HG02798 (cell line): ENCODE data around the gene ANKAR.
A peak's percentile ranks its signal among the peaks of the same experiment; 100 is the strongest.
"Not testable (repeated sequence)": the region's sequence is repeated elsewhere in the genome, so short reads cannot be mapped to it uniquely, and the experiment has no call there.

Experiments
- ATAC-seq: cut with Tn5 transposase; IDR thresholded peaks from one replicate; pipeline ENCODE4 v1.9.1; 2021; ENCODE audit warnings: mild to moderate bottlenecking; ENCODE audit not compliant: unreplicated experiment, poor library complexity

Gene ANKAR

DNA sequence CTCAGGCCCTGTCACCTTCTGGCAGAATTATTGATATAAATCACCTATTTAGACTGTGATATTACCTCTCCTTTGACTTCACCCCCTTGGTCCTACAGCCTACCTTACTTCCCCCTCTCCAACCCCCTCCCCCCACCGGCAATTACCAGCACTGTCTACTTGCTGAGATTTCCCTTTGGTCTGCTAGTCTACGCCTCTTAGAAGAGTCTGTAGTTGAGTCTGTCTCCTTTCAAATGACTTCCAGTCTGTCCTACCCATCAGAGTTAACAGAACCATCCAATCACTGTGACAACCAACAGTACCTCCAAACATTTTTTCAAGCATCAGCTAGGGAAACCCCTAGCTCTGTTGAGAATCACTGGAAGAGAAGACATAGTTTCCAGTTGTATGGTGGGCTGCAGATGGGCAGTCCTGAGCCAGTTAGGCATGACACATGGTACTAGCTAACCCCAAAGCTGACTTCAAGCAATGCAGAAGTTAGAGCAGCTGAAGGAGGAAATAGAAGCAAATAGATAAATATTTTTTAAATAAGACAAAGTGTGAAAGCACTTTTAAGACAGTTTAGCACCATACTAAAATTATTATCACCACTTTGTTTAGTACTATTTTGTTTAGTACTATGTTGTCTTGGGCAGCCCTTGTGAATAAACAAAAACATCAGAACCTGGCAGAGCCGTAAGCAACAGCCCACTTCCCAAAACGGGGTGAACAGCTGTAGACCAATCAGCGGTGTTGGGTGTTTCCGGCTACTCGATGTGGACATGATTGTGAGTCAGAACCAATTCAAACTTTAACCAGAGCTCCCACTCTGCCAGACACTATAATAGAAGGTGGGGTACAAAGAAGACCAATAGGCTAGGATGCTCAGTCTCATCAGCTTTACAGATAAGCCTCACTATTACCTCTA is 15.9 kb upstream of the ANKAR start:
- ATAC-seq, result no peak

DNA sequence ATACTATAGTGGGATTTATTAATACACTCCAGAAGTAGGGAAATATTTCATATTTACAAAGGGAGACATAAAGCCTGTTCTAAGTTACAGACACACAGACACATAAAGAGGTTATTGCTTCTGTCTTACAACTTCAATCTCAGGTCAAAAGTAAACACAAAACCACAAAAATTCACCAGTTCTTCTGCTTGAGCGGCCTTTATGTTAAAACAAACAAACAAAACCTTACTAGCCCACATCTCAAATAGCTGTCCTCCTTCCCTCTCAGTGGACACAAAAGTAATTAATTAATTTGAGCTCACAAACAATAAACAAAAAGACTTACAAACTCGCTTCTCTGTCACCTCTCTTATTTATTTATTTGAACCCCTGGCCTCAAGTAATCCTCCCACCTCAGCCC is 14.7 kb upstream of the ANKAR start:
- no peak for ATAC-seq

DNA sequence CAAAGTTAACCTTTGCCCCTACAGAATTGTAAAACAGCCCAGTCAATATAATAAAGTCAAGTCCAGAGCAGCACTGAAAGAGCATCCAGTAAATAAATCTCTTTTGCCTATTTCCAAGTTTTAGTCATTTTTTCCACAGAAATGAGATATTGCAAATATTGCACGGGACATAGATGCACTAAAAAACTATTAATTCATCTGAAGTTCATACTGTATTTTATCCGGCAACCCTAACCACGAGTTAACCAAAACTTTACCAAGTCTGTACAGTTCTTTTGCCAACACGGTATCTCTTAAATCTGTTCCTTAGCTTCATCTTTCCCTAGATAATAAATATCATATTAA is 13.7 kb upstream of the ANKAR start:
- no peak for ATAC-seq

DNA sequence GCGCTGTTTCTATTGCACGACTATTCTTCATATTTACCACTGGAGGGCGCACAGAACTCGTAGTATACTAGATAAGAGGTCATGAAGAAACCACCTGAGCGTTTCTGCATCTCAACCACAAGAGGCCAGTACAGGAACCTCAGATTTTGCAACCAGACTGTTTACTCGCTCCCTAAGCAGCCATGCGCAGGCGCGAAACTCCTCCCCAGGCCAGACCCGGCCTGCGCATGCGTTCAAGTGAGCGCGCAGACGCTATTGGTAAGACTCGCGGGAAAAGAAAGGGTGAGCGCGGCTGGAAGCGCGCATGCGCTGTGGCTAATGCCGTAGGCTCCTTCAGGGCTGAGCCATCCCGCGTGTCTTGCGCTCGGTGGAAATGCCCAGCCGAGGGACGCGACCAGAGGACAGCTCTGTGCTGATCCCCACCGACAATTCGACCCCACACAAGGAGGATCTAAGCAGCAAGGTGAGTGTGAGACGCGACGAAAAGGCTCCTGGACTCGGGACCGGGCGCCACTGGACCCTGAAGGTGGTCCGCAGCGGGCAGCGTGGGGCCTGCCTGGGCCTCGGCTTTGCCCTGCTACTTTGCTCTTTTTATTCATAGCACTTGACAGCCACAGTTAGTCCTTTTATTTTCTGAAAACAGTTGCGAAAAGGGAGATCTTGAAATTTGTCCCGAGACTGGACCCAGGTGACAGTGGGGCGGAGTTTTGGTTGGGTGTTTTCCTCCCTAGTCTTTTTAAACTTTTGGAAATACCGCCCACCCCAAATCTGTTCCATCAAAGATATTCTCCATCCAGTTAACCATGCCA is 13.1 kb upstream of the ANKAR start, which contains the start of gene ASNSD1:
Gene ASNSD1, plus strand, starts transcription at position 312 of the 809 bp plus-strand sequence. CDS start 4,674 bp downstream, outside the sequence.
- peak; percentile 97 for ATAC-seq

DNA sequence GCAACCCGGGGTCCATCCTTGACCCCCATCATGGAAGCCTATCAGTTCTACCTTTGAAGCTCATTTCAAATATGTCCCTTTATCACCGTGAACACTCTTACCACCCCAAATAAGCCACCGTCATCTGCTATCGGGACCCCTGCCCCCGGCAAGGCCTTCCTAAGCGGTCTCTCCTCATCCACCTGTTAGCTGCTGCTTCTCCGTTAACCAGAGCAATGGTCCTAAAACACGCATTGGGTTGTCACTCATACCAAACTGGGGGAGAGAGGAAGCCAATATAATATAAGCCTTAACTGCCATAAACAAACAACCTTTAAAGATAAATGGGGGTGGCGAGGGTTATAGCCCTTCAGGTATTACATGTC is 12.5 kb upstream of the ANKAR start:
- no peak for ATAC-seq

DNA sequence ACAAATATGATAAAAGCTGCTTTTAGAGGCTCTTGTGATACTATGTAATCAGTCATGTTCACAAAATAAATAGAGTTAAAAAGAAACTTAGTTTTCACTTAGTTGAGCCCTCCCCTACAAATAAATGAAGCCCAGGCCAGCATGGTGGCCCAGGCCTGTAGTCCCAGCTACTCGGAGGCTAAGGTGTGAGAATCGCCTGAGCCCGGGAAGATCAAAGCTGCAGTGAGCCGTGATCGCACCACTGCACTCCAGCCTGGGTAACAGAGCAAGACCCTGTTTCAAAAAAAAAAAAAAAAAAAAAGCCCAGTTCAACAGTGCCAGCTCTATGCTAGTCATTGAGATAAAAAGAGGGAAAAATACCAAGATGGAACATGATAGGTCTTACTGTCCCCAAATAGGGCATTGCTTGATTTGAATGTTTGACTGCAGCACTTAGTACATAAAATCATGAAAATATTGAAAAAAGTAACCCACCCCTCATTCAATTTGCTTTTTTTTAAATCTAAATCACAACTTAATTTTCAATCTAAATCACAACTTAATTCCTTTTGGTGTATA is 11.7 kb upstream of the ANKAR start:
- no peak for ATAC-seq

DNA sequence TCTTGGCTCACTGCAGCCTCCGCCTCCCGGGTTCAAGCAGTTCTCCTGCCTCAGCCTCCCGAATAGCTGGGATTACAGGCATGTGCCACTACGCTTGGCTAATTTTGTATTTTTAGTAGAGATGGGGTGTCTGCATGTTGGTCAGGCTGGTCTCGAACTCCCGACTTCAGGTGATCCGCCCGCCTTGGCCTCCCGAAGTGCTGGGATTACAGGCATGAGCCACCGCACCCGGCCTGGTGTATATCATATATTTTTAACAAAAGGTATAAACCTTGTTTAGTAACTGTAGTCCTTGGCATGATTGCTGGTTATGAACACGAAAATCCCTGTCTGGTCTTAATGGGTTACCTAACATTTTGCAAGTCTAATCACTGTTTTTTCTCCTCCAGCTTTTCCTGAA is 11.2 kb upstream of the ANKAR start:
- not testable (repeated sequence) for ATAC-seq

DNA sequence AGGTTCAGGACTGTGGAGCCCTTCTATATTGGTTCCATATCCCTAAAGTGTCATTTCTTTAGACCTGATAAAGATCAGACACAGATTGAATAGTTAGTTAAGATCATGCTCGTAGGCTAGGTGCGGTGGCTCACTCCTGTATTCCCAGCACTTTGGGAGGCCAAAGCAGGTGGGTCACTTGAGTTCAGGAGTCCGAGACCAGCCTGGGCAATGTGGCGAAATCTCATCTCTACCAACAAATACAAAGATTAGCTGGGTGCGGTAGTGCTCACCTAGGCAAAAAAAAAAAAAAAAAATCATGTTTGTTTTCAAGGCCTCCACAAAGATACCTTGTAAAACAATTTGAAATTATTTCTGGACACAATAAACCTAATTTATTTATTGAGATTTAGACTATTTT is 4.6 kb upstream of the ANKAR start:
- no peak for ATAC-seq

DNA sequence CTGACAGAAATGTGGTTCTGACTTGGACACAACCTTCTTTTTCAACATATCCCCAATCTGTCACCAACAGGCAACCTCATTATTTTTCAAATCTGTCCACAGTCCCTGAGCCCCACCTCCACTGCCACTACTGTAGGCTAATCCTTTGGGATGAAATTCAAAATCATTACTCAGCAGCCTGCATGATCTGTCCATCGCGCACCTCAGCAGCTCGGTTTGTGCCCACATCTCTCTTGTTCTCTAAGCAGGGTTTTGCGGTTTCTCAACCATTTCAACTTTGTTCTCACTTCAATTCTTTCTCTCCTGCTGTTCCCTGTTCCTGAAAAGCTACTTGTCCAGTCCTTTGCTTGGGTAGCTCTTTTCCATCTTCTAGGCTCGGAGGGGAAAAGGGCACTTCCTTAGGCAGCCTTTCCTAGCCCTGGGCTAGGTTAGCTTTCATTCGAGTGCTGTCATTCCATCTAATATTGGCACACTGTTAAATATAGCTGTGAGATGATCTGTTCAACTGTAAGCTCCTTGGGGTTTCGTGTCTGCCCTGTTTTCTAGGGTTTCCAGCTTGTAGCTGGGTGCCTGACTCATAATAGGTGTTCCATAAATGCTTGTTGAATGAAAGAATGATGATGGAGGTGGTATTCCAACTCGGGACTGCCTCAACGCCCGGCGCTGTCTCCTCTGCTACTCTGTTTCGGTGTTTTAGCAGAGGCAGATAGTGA is 653 bp upstream of the ANKAR start:
- no peak for ATAC-seq

DNA sequence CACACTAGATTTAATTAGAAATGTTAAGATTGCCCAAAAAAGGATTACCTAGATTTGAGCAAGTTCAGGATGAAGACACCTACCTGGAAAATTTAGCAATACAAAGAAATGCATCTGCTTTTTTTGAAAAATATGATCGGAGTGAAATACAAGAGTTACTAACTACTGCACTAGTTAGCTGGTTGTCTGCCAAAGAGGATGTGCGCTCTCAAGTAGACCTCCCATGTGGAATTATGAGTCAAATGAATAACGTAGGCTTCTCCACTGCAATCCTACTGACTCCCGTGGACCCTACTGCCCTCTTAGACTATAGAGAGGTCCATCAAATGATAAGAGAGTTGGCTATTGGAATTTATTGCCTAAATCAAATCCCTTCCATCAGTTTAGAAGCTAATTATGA is 2.0 kb downstream of the ANKAR start:
- ATAC-seq, result no peak

DNA sequence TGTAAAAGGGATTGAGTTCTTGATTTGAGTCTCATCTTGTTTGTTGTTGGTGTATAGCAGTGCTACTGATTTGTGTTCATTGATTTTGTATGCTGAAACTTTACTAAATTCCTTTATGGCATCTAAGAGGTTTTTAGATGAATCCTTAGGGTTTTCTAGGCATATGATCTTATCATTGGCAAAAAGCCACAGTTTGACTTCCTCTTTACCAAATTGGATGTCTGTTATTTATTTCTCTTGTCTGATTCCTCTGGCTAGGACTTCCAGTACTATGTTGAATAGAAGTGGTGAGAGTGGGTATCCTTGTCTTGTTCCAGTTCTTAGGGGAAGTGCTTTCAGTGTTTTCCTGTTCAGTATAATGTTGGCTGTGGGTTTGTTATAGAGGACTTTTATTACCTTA is 4.8 kb downstream of the ANKAR start:
- ATAC-seq, result no peak

DNA sequence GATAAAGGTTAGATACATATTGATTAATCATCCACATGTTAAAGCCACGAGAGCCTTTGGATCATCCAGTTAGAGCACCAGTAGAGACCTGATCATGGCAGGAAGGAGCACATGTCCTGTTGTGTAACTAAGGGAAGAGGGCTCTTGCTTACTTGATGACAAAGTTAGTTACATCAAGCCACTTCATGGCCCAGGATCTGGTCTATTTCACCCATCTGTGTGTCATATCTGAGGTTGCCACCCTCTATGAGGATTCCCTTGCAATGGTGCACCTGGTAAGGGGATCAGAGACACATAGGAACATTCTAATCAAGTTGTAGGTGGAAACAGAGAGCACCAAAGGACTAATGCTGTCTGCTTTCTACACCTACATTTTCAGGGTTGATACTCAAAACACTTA is 6.7 kb downstream of the ANKAR start:
- ATAC-seq, result no peak

DNA sequence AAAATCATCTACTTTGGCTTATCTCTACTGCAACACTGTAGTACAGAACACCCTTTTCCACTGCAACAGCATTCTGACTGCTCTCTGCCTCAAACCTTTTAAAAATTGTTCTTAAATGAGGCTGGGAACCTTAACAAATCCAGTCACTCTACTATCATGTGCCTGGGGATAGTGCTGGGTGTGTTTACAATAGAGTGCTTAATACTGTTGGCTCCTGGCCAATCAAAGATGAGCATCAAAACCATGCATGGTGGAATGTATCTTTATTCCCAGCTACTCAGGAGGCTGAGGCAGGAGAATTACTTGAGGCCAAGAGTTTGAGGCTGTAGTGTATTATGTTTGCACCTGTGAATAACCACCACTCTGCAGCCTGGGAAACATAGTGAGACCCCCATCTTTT is 7.4 kb downstream of the ANKAR start:
- no peak for ATAC-seq

DNA sequence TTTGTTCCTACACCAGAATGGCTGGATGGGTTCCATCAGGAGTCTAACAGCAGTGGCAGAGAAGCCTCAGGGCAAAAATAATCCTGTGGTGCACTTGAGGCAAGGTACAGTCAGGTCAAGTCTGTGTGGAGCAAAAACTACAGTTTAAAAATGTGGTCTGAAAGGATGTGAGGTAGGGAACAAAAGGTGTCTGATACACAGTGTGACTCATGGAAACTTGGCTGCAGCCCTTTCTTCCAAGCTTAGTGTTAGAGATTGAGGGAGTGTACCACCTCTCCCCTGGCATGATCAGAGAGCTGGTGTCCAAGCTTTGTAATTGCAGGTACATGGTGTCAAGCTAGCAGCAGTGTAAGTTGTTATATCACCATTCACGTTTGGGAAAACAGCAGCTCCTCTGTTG is 8.9 kb downstream of the ANKAR start:
- no peak for ATAC-seq

DNA sequence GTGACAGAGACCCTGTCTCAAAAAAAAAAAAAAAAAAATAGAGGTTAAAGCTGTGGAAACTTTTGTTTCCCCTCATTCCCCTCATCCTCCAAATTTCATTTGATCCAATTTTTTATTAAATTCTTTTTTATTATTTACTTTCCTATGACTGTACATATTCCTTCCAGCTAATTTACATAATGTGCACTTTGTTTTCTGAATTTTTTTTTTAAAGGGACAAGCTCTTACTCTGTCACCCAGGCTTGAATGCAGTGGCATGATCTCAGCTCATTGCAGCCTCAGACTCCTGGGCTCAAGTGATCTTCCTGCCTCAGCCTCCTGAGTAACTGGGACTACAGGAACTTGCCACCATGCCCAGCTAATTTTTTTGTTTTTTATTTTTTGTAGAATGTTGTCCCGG is 10.3 kb downstream of the ANKAR start:
- ATAC-seq, result no peak

DNA sequence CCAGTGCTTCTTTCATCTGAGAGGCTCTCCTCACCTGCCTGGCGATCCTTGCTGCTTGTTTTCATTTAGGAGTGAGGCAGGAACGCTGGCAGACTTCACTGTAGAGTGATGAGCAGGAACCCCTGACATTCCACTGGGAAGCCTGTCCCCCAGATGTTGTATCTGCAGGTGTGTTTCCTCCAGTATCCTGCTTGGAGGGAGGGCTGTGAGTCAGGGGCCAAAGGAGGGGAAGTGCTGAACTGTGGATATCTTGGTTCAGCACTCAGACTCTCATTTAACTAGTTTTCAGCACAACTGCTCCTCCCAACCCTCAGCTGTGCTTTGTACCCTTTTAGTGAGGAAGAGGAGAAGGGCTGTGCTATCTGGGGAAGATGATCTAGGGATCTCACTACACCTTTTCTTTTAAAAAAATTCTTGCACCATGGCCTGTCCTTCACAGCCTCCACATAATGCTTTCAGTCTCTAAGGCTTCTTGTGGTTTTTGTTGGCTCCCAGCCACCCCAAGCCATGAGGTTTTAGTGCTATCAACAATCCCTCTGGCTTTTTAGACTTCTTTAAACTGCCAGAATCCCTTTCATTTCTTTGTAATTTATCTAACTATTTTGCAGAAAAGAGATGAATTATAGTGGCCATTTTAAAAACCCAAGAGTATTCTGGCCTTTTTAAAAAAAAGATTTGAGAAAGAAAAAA is 11.2 kb downstream of the ANKAR start:
- ATAC-seq, result peak; percentile 84

DNA sequence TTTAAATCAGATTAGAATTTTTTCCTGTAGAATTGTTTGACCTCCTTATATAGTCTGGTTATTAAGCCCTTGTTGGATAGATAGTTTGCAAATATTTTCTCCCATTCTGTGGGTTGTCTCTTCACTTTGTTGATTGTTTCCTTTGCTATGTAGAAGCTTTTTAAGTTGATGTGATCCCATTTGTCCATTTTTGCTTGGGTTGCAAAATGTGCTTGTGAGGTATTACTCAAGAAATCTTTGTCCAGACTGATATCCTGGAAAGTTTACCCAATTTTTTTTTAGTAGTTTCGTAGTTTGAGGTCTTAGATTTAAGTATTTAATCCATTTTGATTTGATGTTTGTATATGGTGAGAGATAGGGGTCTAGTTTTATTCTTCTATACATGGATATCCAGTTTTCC is 13.3 kb downstream of the ANKAR start:
- ATAC-seq, result not testable (repeated sequence)

DNA sequence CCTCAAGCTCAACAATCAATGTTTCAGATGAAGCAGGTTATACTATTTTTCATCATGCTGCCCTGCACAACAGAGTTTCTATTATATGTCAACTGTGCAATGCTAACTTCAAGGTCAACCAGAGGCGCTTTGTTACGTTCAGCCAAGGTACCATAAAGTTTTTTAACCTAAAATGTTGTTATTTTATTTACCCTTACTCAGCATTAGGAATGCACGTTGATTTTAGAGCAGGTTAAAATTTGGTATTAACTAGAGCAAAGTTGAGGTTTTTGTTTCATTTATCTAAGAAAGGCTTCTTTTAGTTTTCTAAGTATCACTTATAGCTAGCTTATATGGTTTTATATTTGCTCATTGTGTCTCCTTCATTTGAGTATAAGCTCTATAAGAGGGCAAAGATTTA is 21.8 kb downstream of the ANKAR start:
- no peak for ATAC-seq

DNA sequence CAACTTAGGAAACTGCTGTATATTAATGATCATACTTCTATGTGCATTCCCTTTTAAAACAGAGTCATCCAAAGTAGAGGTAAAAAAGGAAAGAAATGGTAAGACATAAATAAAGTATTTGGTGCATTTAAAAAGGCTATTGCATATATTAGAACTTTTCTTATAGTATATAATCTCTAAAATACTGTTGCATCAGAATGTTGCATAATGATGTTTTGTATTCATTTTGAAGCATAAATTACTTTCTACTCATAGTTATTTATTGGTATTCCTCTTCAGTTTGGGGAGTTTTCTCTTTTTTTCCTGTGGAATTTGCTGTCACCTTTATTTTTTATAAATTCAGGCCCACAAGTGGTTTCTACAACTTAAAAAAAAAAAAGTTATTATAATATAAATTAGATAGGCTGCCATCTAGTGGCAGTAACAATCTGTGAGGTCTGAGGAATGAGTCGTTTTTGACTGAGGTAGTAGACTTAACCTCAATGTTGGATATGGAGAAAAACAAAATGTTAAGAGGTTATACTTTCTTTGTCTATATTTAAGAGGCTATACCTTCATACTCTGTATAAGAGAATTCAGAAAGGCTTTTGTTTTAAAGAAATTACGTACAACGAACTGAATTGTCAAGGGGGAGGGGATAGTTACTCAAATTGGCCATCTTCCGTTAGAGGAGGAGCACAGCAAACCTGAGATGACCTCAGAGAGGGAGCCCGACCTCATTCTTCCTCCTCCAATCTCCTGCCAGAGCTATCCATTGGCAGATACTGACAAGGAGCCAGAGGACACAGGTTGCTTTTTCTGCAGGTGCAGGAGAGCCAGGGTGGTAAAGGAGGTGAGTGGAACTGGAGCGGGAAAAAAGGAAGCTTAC is 23.8 kb downstream of the ANKAR start:
- ATAC-seq, result peak; percentile 48
